H1 (cell line): ENCODE measurements around the gene MGLL. TPM values are rescaled to one million over a fixed set of nuclear protein-coding genes. Genes with fewer than 3 reads are reported as not detected.

Experiments used
- CTCF ChIA-PET: fragments of 300-600 bp; sonication (Branson Sonifier 250); formaldehyde crosslinking; loops from one replicate; lab custom pipeline; 2021; ENCODE audit not compliant: partially characterized antibody; lab: Charles Lee
- POLR2A ChIA-PET: fragments of 300-600 bp; sonication (Branson Sonifier 250); formaldehyde crosslinking; loops from one replicate; lab custom pipeline; 2021; ENCODE audit warnings: inconsistent platforms; ENCODE audit not compliant: partially characterized antibody; lab: Charles Lee
- DNase-seq, 2 experiments: peaks; one replicate each; pipeline versions ENCODE4 v3.0.0 to v3.0.0-alpha.2; 2010 to 2022; ENCODE audit warnings: low spot score in 2 of 2, low read depth in 1 of 2, mixed read lengths in 1 of 2
- FAIRE-seq: peaks from 2 replicates; lab custom pipeline; 2011; peaks lifted over from hg19 to GRCh38; lab: Jason Lieb, UNC
- H2AFZ ChIP-seq: 2 replicates; pipeline ENCODE4 v1.8.1; 2012; ENCODE audit warnings: low read length, inconsistent platforms
- H2AK5ac ChIP-seq: 2 replicates; pipeline ENCODE4 v1.6.1; 2013; ENCODE audit warnings: low read depth, low read length
- H2BK120ac ChIP-seq: replicated peaks from 2 replicates; pipeline ENCODE3; 2013; ENCODE audit warnings: low read depth, low read length, inconsistent platforms
- H2BK12ac ChIP-seq: 2 replicates; pipeline ENCODE4 v1.6.1; 2013; ENCODE audit warnings: low read depth, low read length
- H2BK15ac ChIP-seq: 2 replicates; pipeline ENCODE4 v1.6.1; 2013; ENCODE audit warnings: low read length
- H2BK20ac ChIP-seq: 2 replicates; pipeline ENCODE4 v1.6.1; 2013; ENCODE audit warnings: low read length
- H2BK5ac ChIP-seq: 2 replicates; pipeline ENCODE4 v1.6.1; 2013; ENCODE audit warnings: low read depth, low read length
- H3K14ac ChIP-seq: 2 replicates; pipeline ENCODE4 v1.6.1; 2013; ENCODE audit warnings: inconsistent platforms; ENCODE audit not compliant: insufficient read length
- H3K18ac ChIP-seq: 2 replicates; pipeline ENCODE4 v1.6.1; 2013; ENCODE audit warnings: low read length; ENCODE audit errors: extremely low read depth
- H3K23ac ChIP-seq: 2 replicates; pipeline ENCODE4 v1.6.1; 2013; ENCODE audit warnings: inconsistent platforms; ENCODE audit not compliant: insufficient read length
- H3K23me2 ChIP-seq: 2 replicates; pipeline ENCODE4 v1.6.1; 2013; ENCODE audit warnings: low read depth, low read length
- H3K27ac ChIP-seq: 2 replicates; pipeline ENCODE4 v1.6.1; 2011; ENCODE audit warnings: low read depth, low read length, inconsistent platforms
- H3K27me3 ChIP-seq, 4 experiments: replicated peaks in 1 of 4; 1 replicate in 1 of 4; 2 replicates in 3 of 4; pipeline versions ENCODE4 v1.6.1 to v1.8.1; 2011 to 2013; ENCODE audit warnings: low read length in 3 of 4, mild to moderate bottlenecking in 3 of 4, inconsistent platforms in 2 of 4, mixed read lengths in 2 of 4, moderate library complexity in 1 of 4; ENCODE audit not compliant: control insufficient read depth in 3 of 4, insufficient read depth in 3 of 4; ENCODE audit errors: extremely low read depth in 1 of 4
- H3K36me3 ChIP-seq, 4 experiments: 2 replicates each; pipeline versions ENCODE4 v1.6.1 to v1.8.1; 2011 to 2013; ENCODE audit warnings: mild to moderate bottlenecking in 4 of 4, low read length in 3 of 4, moderate library complexity in 2 of 4, control low read depth in 1 of 4, inconsistent platforms in 1 of 4; ENCODE audit not compliant: insufficient read depth in 4 of 4, control insufficient read depth in 2 of 4
- H3K4ac ChIP-seq: replicated peaks from 2 replicates; pipeline ENCODE3; 2013; ENCODE audit warnings: low read length, low read depth, mixed read lengths, inconsistent platforms; ENCODE audit not compliant: insufficient read length
- H3K4me1 ChIP-seq, 4 experiments: replicated peaks in 1 of 4; 1 replicate in 1 of 4; 2 replicates in 3 of 4; pipeline versions ENCODE4 v1.6.1 to v1.8.1; 2011 to 2013; ENCODE audit warnings: low read length in 3 of 4, inconsistent platforms in 2 of 4, mixed read lengths in 1 of 4; ENCODE audit not compliant: insufficient read depth in 4 of 4, control insufficient read depth in 3 of 4
- H3K4me2 ChIP-seq, 2 experiments: 2 replicates each; pipeline versions ENCODE4 v1.6.1 to v1.8.1; 2011 to 2013; ENCODE audit warnings: low read depth in 2 of 2, low read length in 2 of 2, control low read depth in 1 of 2, inconsistent platforms in 1 of 2, mild to moderate bottlenecking in 1 of 2; ENCODE audit not compliant: insufficient read depth in 1 of 2
- H3K4me3 ChIP-seq, 4 experiments: fragments of 200-600, 300-600 bp in 1 of 4; sonication (generic), shearing (Covaris generic), sonication (Bioruptor Twin) in 1 of 4; 2 replicates each; pipeline versions ENCODE4 v1.5.1 to v1.8.1; 2011 to 2016; ENCODE audit warnings: low read length in 4 of 4, low read depth in 3 of 4, control low read depth in 2 of 4, inconsistent platforms in 2 of 4, mild to moderate bottlenecking in 2 of 4, mixed read lengths in 1 of 4, moderate library complexity in 1 of 4; ENCODE audit not compliant: insufficient read depth in 2 of 4; ENCODE audit errors: extremely low read depth in 1 of 4
- H3K56ac ChIP-seq: replicated peaks from 2 replicates; pipeline ENCODE3; 2013; ENCODE audit warnings: low read depth, mild to moderate bottlenecking, mixed read lengths, low read length, inconsistent platforms; ENCODE audit not compliant: insufficient read length
- H3K79me1 ChIP-seq: 2 replicates; pipeline ENCODE4 v1.6.1; 2013; ENCODE audit warnings: low read depth, low read length, control low read depth
- H3K79me2 ChIP-seq, 2 experiments: 2 replicates each; pipeline versions ENCODE4 v1.6.1 to v1.8.1; 2012 to 2013; ENCODE audit warnings: low read length in 2 of 2, mild to moderate bottlenecking in 2 of 2, inconsistent platforms in 1 of 2; ENCODE audit not compliant: insufficient read depth in 2 of 2, control insufficient read depth in 1 of 2
- H3K9ac ChIP-seq, 4 experiments: replicated peaks in 1 of 4; 1 replicate in 1 of 4; 2 replicates in 3 of 4; pipeline versions ENCODE4 v1.6.1 to v1.8.1; 2011 to 2013; ENCODE audit warnings: low read depth in 3 of 4, low read length in 3 of 4, control low read depth in 2 of 4, mild to moderate bottlenecking in 2 of 4, moderate library complexity in 2 of 4, inconsistent platforms in 1 of 4; ENCODE audit errors: extremely low read depth in 1 of 4
- H3K9me3 ChIP-seq, 2 experiments: 2 replicates each; pipeline versions ENCODE4 v1.6.1 to v1.8.1; 2012 to 2013; ENCODE audit warnings: mild to moderate bottlenecking in 2 of 2, moderate library complexity in 2 of 2, control low read depth in 1 of 2, inconsistent platforms in 1 of 2, low read depth in 1 of 2, low read length in 1 of 2, mixed read lengths in 1 of 2; ENCODE audit not compliant: insufficient read depth in 2 of 2
- H4K20me1 ChIP-seq, 2 experiments: replicated peaks in 1 of 2; 2 replicates each; pipeline versions ENCODE3 to v1.8.1; 2011 to 2013; ENCODE audit warnings: inconsistent platforms in 2 of 2, low read length in 2 of 2, mild to moderate bottlenecking in 1 of 2; ENCODE audit not compliant: insufficient read depth in 2 of 2, control insufficient read depth in 1 of 2
- H4K5ac ChIP-seq: 2 replicates; pipeline ENCODE4 v1.6.1; 2013; ENCODE audit warnings: low read length, low read depth, mixed read lengths, inconsistent platforms; ENCODE audit not compliant: insufficient read length
- H4K8ac ChIP-seq: 2 replicates; pipeline ENCODE4 v1.8.0; 2013; ENCODE audit warnings: mild to moderate bottlenecking, moderate library complexity, low read length, inconsistent platforms; ENCODE audit not compliant: insufficient read depth; ENCODE audit errors: extremely low read depth
- H4K91ac ChIP-seq: replicated peaks from 2 replicates; pipeline ENCODE3; 2013; ENCODE audit warnings: low read length, mixed read lengths, inconsistent platforms; ENCODE audit not compliant: insufficient read length
- BACH1 ChIP-seq: IDR thresholded peaks from 2 replicates; pipeline ENCODE4 v1.6.1; 2012; ENCODE audit warnings: low read length, improper control_type of control experiment
- CBX5 ChIP-seq: fragments of 300-800, 300-1000 bp; sonication (generic); IDR thresholded peaks from 2 replicates; pipeline ENCODE4 v1.7.1; 2016; ENCODE audit warnings: antibody characterized with exemption, low read length, low read depth
- EP300 ChIP-seq, 2 experiments: IDR thresholded peaks; 1 replicate in 1 of 2; 2 replicates in 1 of 2; pipeline ENCODE4 v1.6.1; 2011 to 2012; ENCODE audit warnings: low read depth in 2 of 2, low read length in 2 of 2, mild to moderate bottlenecking in 2 of 2, borderline replicate concordance in 1 of 2, inconsistent platforms in 1 of 2, moderate library complexity in 1 of 2
- MAFK ChIP-seq: IDR thresholded peaks from 2 replicates; pipeline ENCODE4 v1.6.1; 2012; ENCODE audit warnings: low read depth, mild to moderate bottlenecking, improper control_type of control experiment, low read length
- POU5F1 ChIP-seq: IDR thresholded peaks from 2 replicates; pipeline ENCODE4 v1.6.1; 2011; ENCODE audit warnings: low read depth, mild to moderate bottlenecking, low read length, moderate library complexity
- SAP30 ChIP-seq: fragments of 300-600 bp; sonication (generic); IDR thresholded peaks from 2 replicates; pipeline ENCODE4 v1.7.1; 2012; ENCODE audit warnings: low read length, moderate library complexity, mild to moderate bottlenecking, inconsistent platforms; ENCODE audit not compliant: insufficient read depth, insufficient replicate concordance
- SIX5 ChIP-seq: IDR thresholded peaks from 2 replicates; pipeline ENCODE4 v1.6.1; 2011; ENCODE audit warnings: mild to moderate bottlenecking, low read depth, low read length
- TBP ChIP-seq: IDR thresholded peaks from 2 replicates; pipeline ENCODE4 v1.6.1; 2011; ENCODE audit warnings: low read depth, low read length, improper control_type of control experiment
- polyA plus RNA-seq, 7 experiments: library from polyadenylated mRNA; depleted of rRNA in 3 of 7; stranded (reverse) in 5 of 7; unstranded in 2 of 7; fragments of >200 nt in 5 of 7; fragments of 200-250 nt in 2 of 7; gene quantifications; 1 replicate in 5 of 7; 2 replicates in 1 of 7; 4 replicates in 1 of 7; pipeline versions ENCODE4 v1.2.1 to v1.2.3, GENCODE V29; 2011 to 2013; ENCODE audit warnings: missing spikeins in 2 of 7, mixed read lengths in 2 of 7
- total RNA-seq: library from RNA; stranded (reverse); fragmentation: NEBNext Ultra II Directional; extraction: Animal tissue kit (Norgen Biotek cat#: 25700); gene quantifications from 2 replicates; pipeline ENCODE4 v1.2.1, GENCODE V29; 2021
- TF ChIP-seq, protein P1 (sequence below): IDR thresholded peaks from 2 replicates; pipeline ENCODE4 v1.6.1; 2012; ENCODE audit warnings: low read length, inconsistent platforms

The MGLL gene
- total and polyA plus RNA-seq, 2 of the 8 experiments (the other 6 are each of a cell fraction or from before 2014, with no cell fraction given) = 0.05 to 0.34 TPM

GRCh38 chr3:127686512-127686894 lies 135.8 kb downstream of the MGLL start:
- no peak overlapping the region for H2BK5ac ChIP-seq
- no peak overlapping the region for H3K4me3 ChIP-seq
- no peak overlapping the region for H3K23ac ChIP-seq
- H3K79me1 ChIP-seq = no peaks in the 10 kb centered on the region
- ChIA-PET CTCF (no interaction called here), POLR2A (no interaction called here)
- H3K23me2 ChIP-seq = peaks cover 16% of the 10 kb centered on the region; the same call in 1 of the 2 replicates
- no peak overlapping the region for H2AFZ ChIP-seq
- H3K27me3 ChIP-seq = no peaks in the 10 kb centered on the region
- no peak overlapping the region for H4K8ac ChIP-seq
- no peak for DNase-seq
- H3K56ac ChIP-seq = no peak overlapping the region
- no peaks in the 10 kb centered on the region for H3K9me3 ChIP-seq
- H3K14ac ChIP-seq = no peak overlapping the region
- H4K20me1 ChIP-seq = no peaks in the 10 kb centered on the region
- no peak overlapping the region for H3K9ac ChIP-seq
- no peak overlapping the region for H3K4ac ChIP-seq
- no peak for TF ChIP-seq EP300 (IDR thresholded peaks at IDR 0.05; ENCODE audit: borderline replicate concordance in 1 of 2, low read depth in 2 of 2, low read length in 2 of 2)
- TF ChIP-seq BACH1 = no peak
- TF ChIP-seq TBP = no peak
- TF ChIP-seq, protein P1, sequence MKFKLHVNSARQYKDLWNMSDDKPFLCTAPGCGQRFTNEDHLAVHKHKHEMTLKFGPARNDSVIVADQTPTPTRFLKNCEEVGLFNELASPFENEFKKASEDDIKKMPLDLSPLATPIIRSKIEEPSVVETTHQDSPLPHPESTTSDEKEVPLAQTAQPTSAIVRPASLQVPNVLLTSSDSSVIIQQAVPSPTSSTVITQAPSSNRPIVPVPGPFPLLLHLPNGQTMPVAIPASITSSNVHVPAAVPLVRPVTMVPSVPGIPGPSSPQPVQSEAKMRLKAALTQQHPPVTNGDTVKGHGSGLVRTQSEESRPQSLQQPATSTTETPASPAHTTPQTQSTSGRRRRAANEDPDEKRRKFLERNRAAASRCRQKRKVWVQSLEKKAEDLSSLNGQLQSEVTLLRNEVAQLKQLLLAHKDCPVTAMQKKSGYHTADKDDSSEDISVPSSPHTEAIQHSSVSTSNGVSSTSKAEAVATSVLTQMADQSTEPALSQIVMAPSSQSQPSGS = no peak
- no peak for TF ChIP-seq SAP30
- TF ChIP-seq SIX5 = no peak
- TF ChIP-seq POU5F1 = no peak
- TF ChIP-seq CBX5 = no peak
- TF ChIP-seq MAFK = no peak
- H3K79me2 ChIP-seq = no peaks in the 10 kb centered on the region
- H3K27ac ChIP-seq = no peak overlapping the region
- H3K18ac ChIP-seq = no peak overlapping the region
- H2BK12ac ChIP-seq = no peak overlapping the region
- H2AK5ac ChIP-seq = no peak overlapping the region
- H2BK15ac ChIP-seq = 0 out of 2 replicates have a peak overlapping the region, but pooled peaks have one; percentile 40
- peaks cover 0 to 28% (median 10%) of the 10 kb centered on the region in 4 experiments; a peak in 6 of 7 replicates for H3K4me1 ChIP-seq
- H3K36me3 ChIP-seq = no peaks in the 10 kb centered on the region
- no peak overlapping the region for H4K5ac ChIP-seq
- H3K4me2 ChIP-seq = no peak overlapping the region
- H4K91ac ChIP-seq = no peak overlapping the region
- FAIRE-seq = no peak
- H2BK120ac ChIP-seq = no peak overlapping the region
- H2BK20ac ChIP-seq = no peak overlapping the region
